Measurements from ENCODE around the gene ADARB1.
A peak's percentile ranks its signal among the peaks of the same experiment; 100 is the strongest.
"Not testable (repeated sequence)": the region's sequence is repeated elsewhere in the genome, so short reads cannot be mapped to it uniquely, and the experiment has no call there.

The ADARB1 gene

GRCh38 chr21:45135868-45136267, 61.5 kb downstream of the ADARB1 start:
- DNase-seq (ENCODE audit: insufficient read length) (no peak), FAIRE-seq (no peak)
- no peak for TF ChIP-seq POLR2A (IDR thresholded peaks at IDR 0.05; ENCODE audit: low read depth, low read length)
- TF ChIP-seq POLR2AphosphoS5 (IDR thresholded peaks at IDR 0.05; ENCODE audit: low read depth, low read length): no peak
- no peak for TF ChIP-seq TAF1 (IDR thresholded peaks at IDR 0.05; ENCODE audit: borderline replicate concordance, low read depth, low read length)

GRCh38 chr21:45136500-45136899, 62.1 kb downstream of the ADARB1 start:
- DNase-seq (ENCODE audit: insufficient read length) (no peak), FAIRE-seq (no peak)
- no peak for TF ChIP-seq POLR2A (IDR thresholded peaks at IDR 0.05; ENCODE audit: low read depth, low read length)
- TF ChIP-seq TAF1 (IDR thresholded peaks at IDR 0.05; ENCODE audit: borderline replicate concordance, low read depth, low read length): no peak
- TF ChIP-seq POLR2AphosphoS5 (IDR thresholded peaks at IDR 0.05; ENCODE audit: low read depth, low read length): no peak

GRCh38 chr21:45136927-45137611, 62.7 kb downstream of the ADARB1 start:
- FAIRE-seq: no peak
- TF ChIP-seq POLR2A (IDR thresholded peaks at IDR 0.05; ENCODE audit: low read depth, low read length) (no peak), TAF1 (IDR thresholded peaks at IDR 0.05; ENCODE audit: borderline replicate concordance, low read depth, low read length) (no peak), POLR2AphosphoS5 (IDR thresholded peaks at IDR 0.05; ENCODE audit: low read depth, low read length) (no peak)
- peak; percentile 65 for DNase-seq (ENCODE audit: insufficient read length)

GRCh38 chr21:45137612-45137937, 63.2 kb downstream of the ADARB1 start:
- FAIRE-seq (no peak), DNase-seq (ENCODE audit: insufficient read length) (no peak)
- no peak for TF ChIP-seq POLR2A (IDR thresholded peaks at IDR 0.05; ENCODE audit: low read depth, low read length)
- no peak for TF ChIP-seq TAF1 (IDR thresholded peaks at IDR 0.05; ENCODE audit: borderline replicate concordance, low read depth, low read length)
- no peak for TF ChIP-seq POLR2AphosphoS5 (IDR thresholded peaks at IDR 0.05; ENCODE audit: low read depth, low read length)

- FAIRE-seq (no peak), DNase-seq (ENCODE audit: insufficient read length) (peak; percentile 36)
- TF ChIP-seq POLR2AphosphoS5 (IDR thresholded peaks at IDR 0.05; ENCODE audit: low read depth, low read length) (no peak), POLR2A (IDR thresholded peaks at IDR 0.05; ENCODE audit: low read depth, low read length) (no peak), TAF1 (IDR thresholded peaks at IDR 0.05; ENCODE audit: borderline replicate concordance, low read depth, low read length) (no peak)
Observed at GRCh38 chr21:45138199-45139002, 64.0 kb downstream of the ADARB1 start.

GRCh38 chr21:45139003-45139360, 64.6 kb downstream of the ADARB1 start:
- not testable (repeated sequence) for DNase-seq (ENCODE audit: insufficient read length)

GRCh38 chr21:45139473-45139872, 65.1 kb downstream of the ADARB1 start:
- TF ChIP-seq TAF1 (IDR thresholded peaks at IDR 0.05; ENCODE audit: borderline replicate concordance, low read depth, low read length) (no peak), POLR2A (IDR thresholded peaks at IDR 0.05; ENCODE audit: low read depth, low read length) (no peak), POLR2AphosphoS5 (IDR thresholded peaks at IDR 0.05; ENCODE audit: low read depth, low read length) (no peak)
- FAIRE-seq (no peak), DNase-seq (ENCODE audit: insufficient read length) (no peak)

More at GRCh38 chr21:45139003-45139360, 64.6 kb downstream of the ADARB1 start:
- FAIRE-seq: not testable (repeated sequence)

GRCh38 chr21:45140346-45140940, 66.1 kb downstream of the ADARB1 start:
- DNase-seq (ENCODE audit: insufficient read length) (peak; percentile 65), FAIRE-seq (peak; percentile 69)
- TF ChIP-seq TAF1 (IDR thresholded peaks at IDR 0.05; ENCODE audit: borderline replicate concordance, low read depth, low read length): no peak
- no peak for TF ChIP-seq POLR2AphosphoS5 (IDR thresholded peaks at IDR 0.05; ENCODE audit: low read depth, low read length)
- TF ChIP-seq POLR2A (IDR thresholded peaks at IDR 0.05; ENCODE audit: low read depth, low read length): no peak

GRCh38 chr21:45140944-45141343, 66.6 kb downstream of the ADARB1 start:
- FAIRE-seq; DNase-seq (ENCODE audit: insufficient read length): not testable (repeated sequence)

GRCh38 chr21:45141507-45141906, 67.1 kb downstream of the ADARB1 start:
- TF ChIP-seq POLR2A (IDR thresholded peaks at IDR 0.05; ENCODE audit: low read depth, low read length) (no peak), TAF1 (IDR thresholded peaks at IDR 0.05; ENCODE audit: borderline replicate concordance, low read depth, low read length) (no peak), POLR2AphosphoS5 (IDR thresholded peaks at IDR 0.05; ENCODE audit: low read depth, low read length) (no peak)
- no peak for FAIRE-seq
- DNase-seq (ENCODE audit: insufficient read length): no peak

GRCh38 chr21:45142469-45143308, 68.3 kb downstream of the ADARB1 start:
- TF ChIP-seq POLR2AphosphoS5 (IDR thresholded peaks at IDR 0.05; ENCODE audit: low read depth, low read length): no peak
- no peak for TF ChIP-seq POLR2A (IDR thresholded peaks at IDR 0.05; ENCODE audit: low read depth, low read length)
- TF ChIP-seq TAF1 (IDR thresholded peaks at IDR 0.05; ENCODE audit: borderline replicate concordance, low read depth, low read length): no peak
- DNase-seq (ENCODE audit: insufficient read length) (no peak), FAIRE-seq (no peak)

Measured in GM12892 (cell line).